ENCODE data around the gene TRIM63. TPM values are rescaled to one million over a fixed set of nuclear protein-coding genes. Genes with fewer than 3 reads are reported as not detected.
"Not testable (repeated sequence)": the region's sequence is repeated elsewhere in the genome, so short reads cannot be mapped to it uniquely, and the experiment has no call there.

Gene TRIM63
- total RNA-seq, 3 donors from 2014 or later (not counting 1 experiment from before 2014, with no cell fraction given), result not detected

GRCh38 chr1:26096471-26096870, 29.0 kb upstream of the TRIM63 start:
- intact Hi-C loops (cut with micrococcal nuclease), result no loop called here
- Histone ChIP-seq H3K9me3 (ENCODE audit: control insufficient read depth, insufficient read depth, low read length) (no peaks in the 10 kb centered on the region), H3K36me3 (ENCODE audit: control insufficient read depth, insufficient read depth, low read length) (no peaks in the 10 kb centered on the region), H3K4me1 (ENCODE audit: control insufficient read depth, insufficient read depth, low read length) (no peaks in the 10 kb centered on the region), H3K4me3 (ENCODE audit: low read length) (no peak overlapping the region), H3K27me3 (ENCODE audit: control insufficient read depth, insufficient read depth, low read length) (no peaks in the 10 kb centered on the region), H3K27ac (ENCODE audit: low read length) (no peak overlapping the region)
- H3K27me3 Mint-ChIP-seq (ENCODE audit: low read depth in 2 of 2), result peaks cover 3 to 22% of the 10 kb centered on the region in 2 donors
- ATAC-seq (no peak), DNase-seq (no peak)
- H3K9me3 Mint-ChIP-seq, result no peaks in the 10 kb centered on the region
- H3K27ac Mint-ChIP-seq, result no peak overlapping the region
- no peak for TF ChIP-seq CTCF (IDR thresholded peaks at IDR 0.05)
- no peak overlapping the region for H3K4me3 Mint-ChIP-seq
- no peaks in the 10 kb centered on the region for H3K36me3 Mint-ChIP-seq
- WGBS (ENCODE audit: insufficient coverage), result no CpG with 5 or more reads among the region's 2 CpGs
- no peaks in the 10 kb centered on the region for H3K4me1 Mint-ChIP-seq

GRCh38 chr1:26094677-26095383, 27.4 kb upstream of the TRIM63 start:
- no peaks in the 10 kb centered on the region for H3K4me1 ChIP-seq (ENCODE audit: control insufficient read depth, insufficient read depth, low read length)
- ATAC-seq (no peak), DNase-seq (no peak)
- TF ChIP-seq CTCF (IDR thresholded peaks at IDR 0.05), result no peak
- Mint-ChIP-seq H3K27ac (no peak overlapping the region), H3K9me3 (no peaks in the 10 kb centered on the region), H3K27me3 (ENCODE audit: low read depth in 2 of 2) (peaks cover 9 to 35% of the 10 kb centered on the region in 2 donors), H3K36me3 (no peaks in the 10 kb centered on the region), H3K4me3 (no peak overlapping the region), H3K4me1 (no peaks in the 10 kb centered on the region)
- no peaks in the 10 kb centered on the region for H3K9me3 ChIP-seq (ENCODE audit: control insufficient read depth, insufficient read depth, low read length)
- no peaks in the 10 kb centered on the region for H3K27me3 ChIP-seq (ENCODE audit: control insufficient read depth, insufficient read depth, low read length)
- H3K27ac ChIP-seq (ENCODE audit: low read length), result no peak overlapping the region
- intact Hi-C loops (cut with micrococcal nuclease), result no loop called here
- WGBS (ENCODE audit: insufficient coverage), result 68% methylated on average over 13 of the region's 17 CpGs
- H3K4me3 ChIP-seq (ENCODE audit: low read length), result no peak overlapping the region
- H3K36me3 ChIP-seq (ENCODE audit: control insufficient read depth, insufficient read depth, low read length), result no peaks in the 10 kb centered on the region

- Histone ChIP-seq H3K27me3 (ENCODE audit: control insufficient read depth, insufficient read depth, low read length) (no peaks in the 10 kb centered on the region), H3K36me3 (ENCODE audit: control insufficient read depth, insufficient read depth, low read length) (no peaks in the 10 kb centered on the region), H3K27ac (ENCODE audit: low read length) (no peak overlapping the region), H3K9me3 (ENCODE audit: control insufficient read depth, insufficient read depth, low read length) (no peaks in the 10 kb centered on the region), H3K4me1 (ENCODE audit: control insufficient read depth, insufficient read depth, low read length) (no peaks in the 10 kb centered on the region), H3K4me3 (ENCODE audit: low read length) (no peak overlapping the region)
- WGBS (ENCODE audit: insufficient coverage), result 54% methylated on average over 10 of the region's 11 CpGs
- no peaks in the 10 kb centered on the region for H3K4me1 Mint-ChIP-seq
- ATAC-seq (no peak), DNase-seq (no peak)
- TF ChIP-seq CTCF (IDR thresholded peaks at IDR 0.05), result no peak
- H3K36me3 Mint-ChIP-seq, result no peaks in the 10 kb centered on the region
- no peaks in the 10 kb centered on the region for H3K9me3 Mint-ChIP-seq
- intact Hi-C loops (cut with micrococcal nuclease), result no loop called here
- H3K27ac Mint-ChIP-seq, result no peak overlapping the region
- H3K4me3 Mint-ChIP-seq, result no peak overlapping the region
- H3K27me3 Mint-ChIP-seq (ENCODE audit: low read depth in 2 of 2), result peaks cover 9 to 35% of the 10 kb centered on the region in 2 donors
Measured at GRCh38 chr1:26094076-26094669, 26.7 kb upstream of the TRIM63 start.

- intact Hi-C loops (cut with micrococcal nuclease); H3K27ac Mint-ChIP-seq; H3K27me3 ChIP-seq (ENCODE audit: control insufficient read depth, insufficient read depth, low read length); H3K36me3 Mint-ChIP-seq; DNase-seq; H3K4me1 Mint-ChIP-seq; ATAC-seq; H3K36me3 ChIP-seq (ENCODE audit: control insufficient read depth, insufficient read depth, low read length); H3K4me1 ChIP-seq (ENCODE audit: control insufficient read depth, insufficient read depth, low read length); H3K27ac ChIP-seq (ENCODE audit: low read length); H3K4me3 Mint-ChIP-seq; H3K9me3 Mint-ChIP-seq; H3K4me3 ChIP-seq (ENCODE audit: low read length); H3K9me3 ChIP-seq (ENCODE audit: control insufficient read depth, insufficient read depth, low read length): not testable (repeated sequence)
- H3K27me3 Mint-ChIP-seq (ENCODE audit: low read depth in 2 of 2), result peaks cover 9 to 35% of the 10 kb centered on the region in 2 donors
- 43% methylated on average over 6 of the region's 6 CpGs for WGBS (ENCODE audit: insufficient coverage)
Measured at GRCh38 chr1:26093569-26093968, 26.1 kb upstream of the TRIM63 start.
